Fibroblast of lung (primary cell): ENCODE measurements around the gene PLA2G1B. TPM values are rescaled to one million over a fixed set of nuclear protein-coding genes. Genes with fewer than 3 reads are reported as not detected.

Source experiments
- DNase-seq, 2 donors: peaks; one replicate each; pipeline versions ENCODE4 v3.0.0 to v3.0.0-alpha.2; 2010; ENCODE audit warnings: low read depth in 2 of 2
- H2AFZ ChIP-seq: 2 replicates; pipeline ENCODE4 v1.5.1; 2012; ENCODE audit warnings: low read length, control low read depth, inconsistent platforms
- H3K27ac ChIP-seq: 2 replicates; pipeline ENCODE4 v1.5.1; 2011; ENCODE audit warnings: low read length, control low read depth; ENCODE audit not compliant: insufficient read depth
- H3K27me3 ChIP-seq: 2 replicates; pipeline ENCODE4 v1.5.1; 2011; ENCODE audit warnings: mild to moderate bottlenecking, low read length; ENCODE audit not compliant: control insufficient read depth, insufficient read depth
- H3K36me3 ChIP-seq: 2 replicates; pipeline ENCODE4 v1.5.1; 2011; ENCODE audit warnings: low read length; ENCODE audit not compliant: control insufficient read depth, insufficient read depth
- H3K4me1 ChIP-seq: 2 replicates; pipeline ENCODE4 v1.5.1; 2011; ENCODE audit warnings: low read length; ENCODE audit not compliant: control insufficient read depth, insufficient read depth; ENCODE audit errors: extremely low read depth
- H3K4me2 ChIP-seq: 2 replicates; pipeline ENCODE4 v1.5.1; 2011; ENCODE audit warnings: low read length, control low read depth; ENCODE audit not compliant: insufficient read depth; ENCODE audit errors: extremely low read depth
- H3K4me3 ChIP-seq, 4 experiments: fragments of 200-600 bp in 1 of 4; sonication (generic) in 1 of 4; replicated peaks in 1 of 4; 2 replicates each; pipeline ENCODE4 v1.5.1; 2011 to 2016; ENCODE audit warnings: low read length in 4 of 4, low read depth in 3 of 4, mild to moderate bottlenecking in 3 of 4, control low read depth in 2 of 4, inconsistent platforms in 1 of 4, mixed read lengths in 1 of 4; ENCODE audit not compliant: insufficient read depth in 1 of 4; ENCODE audit errors: control extremely low read depth in 1 of 4
- H3K79me2 ChIP-seq: 2 replicates; pipeline ENCODE4 v1.5.1; 2012; ENCODE audit warnings: mild to moderate bottlenecking, low read length, inconsistent platforms; ENCODE audit not compliant: control insufficient read depth, insufficient read depth
- H3K9ac ChIP-seq: 2 replicates; pipeline ENCODE4 v1.5.1; 2011; ENCODE audit warnings: mild to moderate bottlenecking, low read length, control low read depth; ENCODE audit not compliant: insufficient read depth
- H3K9me3 ChIP-seq: 2 replicates; pipeline ENCODE4 v1.5.1; 2012; ENCODE audit warnings: low read depth, low read length; ENCODE audit not compliant: control insufficient read depth, insufficient read depth
- H4K20me1 ChIP-seq: 2 replicates; pipeline ENCODE4 v1.5.1; 2011; ENCODE audit warnings: low read length; ENCODE audit not compliant: control insufficient read depth, insufficient read depth; ENCODE audit errors: extremely low read depth
- CTCF ChIP-seq, 2 donors: IDR thresholded peaks in 1 of 2; conservative IDR thresholded peaks in 1 of 2; 1 replicate in 1 of 2; 2 replicates in 1 of 2; pipeline ENCODE4 v1.5.1; 2011 to 2012; ENCODE audit warnings: low read length in 2 of 2, control low read depth in 1 of 2, inconsistent platforms in 1 of 2, low read depth in 1 of 2, mild to moderate bottlenecking in 1 of 2
- EZH2 ChIP-seq: IDR thresholded peaks from 2 replicates; pipeline ENCODE4 v1.5.1; 2012; ENCODE audit warnings: low read length, control low read depth, mild to moderate bottlenecking; ENCODE audit errors: missing control alignments
- polyA plus RNA-seq, 2 donors: library from polyadenylated mRNA; depleted of rRNA in 1 of 2; stranded (reverse) in 1 of 2; unstranded in 1 of 2; fragments of >200 nt; gene quantifications; 2 replicates each; pipeline ENCODE4 v1.2.1, GENCODE V29; 2011 to 2012; ENCODE audit warnings: missing spikeins in 1 of 2
- total RNA-seq: library from RNA; depleted of rRNA; stranded (reverse); fragments of >200 nt; gene quantifications from 2 replicates; pipeline ENCODE4 v1.2.1, GENCODE V29; 2014

Gene PLA2G1B
- total and polyA plus RNA-seq, 2 donors (not counting 1 experiment from before 2014, with no cell fraction given) = 0.20 TPM; not detected in 1

- H3K79me2 ChIP-seq = no peaks in the 10 kb centered on the region
- H4K20me1 ChIP-seq = no peaks in the 10 kb centered on the region
- DNase-seq = no peak
- no peak for TF ChIP-seq CTCF (conservative IDR thresholded peaks at IDR 0.05 in 1 of 2, IDR thresholded peaks at IDR 0.05 in 1 of 2; ENCODE audit: low read depth in 1 of 2, low read length in 2 of 2)
- no peak for TF ChIP-seq EZH2
- H3K9ac ChIP-seq = no peak overlapping the region
- no peak overlapping the region for H2AFZ ChIP-seq
- no peaks in the 10 kb centered on the region for H3K4me1 ChIP-seq
- H3K36me3 ChIP-seq = no peaks in the 10 kb centered on the region
- no peak overlapping the region for H3K4me3 ChIP-seq
- no peak overlapping the region for H3K4me2 ChIP-seq
- H3K9me3 ChIP-seq = no peaks in the 10 kb centered on the region
- no peak overlapping the region for H3K27ac ChIP-seq
- H3K27me3 ChIP-seq = peaks cover under 1% of the 10 kb centered on the region
Measured at GRCh38 chr12:120328228-120328627, 649 bp upstream of the PLA2G1B start.

- Histone ChIP-seq H4K20me1 (no peaks in the 10 kb centered on the region), H3K27me3 (peaks cover 7% of the 10 kb centered on the region), H2AFZ (no peak overlapping the region), H3K36me3 (no peaks in the 10 kb centered on the region), H3K4me2 (peak overlapping the region; percentile 100), H3K4me1 (no peaks in the 10 kb centered on the region), H3K4me3 (no peak overlapping the region), H3K9ac (no peak overlapping the region), H3K79me2 (no peaks in the 10 kb centered on the region), H3K27ac (no peak overlapping the region), H3K9me3 (no peaks in the 10 kb centered on the region)
- DNase-seq = no peak
- TF ChIP-seq CTCF (conservative IDR thresholded peaks at IDR 0.05 in 1 of 2, IDR thresholded peaks at IDR 0.05 in 1 of 2; ENCODE audit: low read depth in 1 of 2, low read length in 2 of 2) = no peak
- no peak for TF ChIP-seq EZH2
Measured at GRCh38 chr12:120324841-120325417, 2.6 kb downstream of the PLA2G1B start.

GRCh38 chr12:120323772-120324171 is 3.8 kb downstream of the PLA2G1B start:
- Histone ChIP-seq H3K4me1 (no peaks in the 10 kb centered on the region), H3K36me3 (no peaks in the 10 kb centered on the region), H2AFZ (no peak overlapping the region), H3K9me3 (no peaks in the 10 kb centered on the region), H3K9ac (no peak overlapping the region), H3K27me3 (peaks cover 10% of the 10 kb centered on the region), H4K20me1 (no peaks in the 10 kb centered on the region), H3K27ac (no peak overlapping the region), H3K4me2 (no peak overlapping the region), H3K79me2 (no peaks in the 10 kb centered on the region), H3K4me3 (no peak overlapping the region)
- DNase-seq = no peak
- no peak for TF ChIP-seq CTCF (conservative IDR thresholded peaks at IDR 0.05 in 1 of 2, IDR thresholded peaks at IDR 0.05 in 1 of 2; ENCODE audit: low read depth in 1 of 2, low read length in 2 of 2)
